Esophagus squamous epithelium (tissue), 4 donors: ENCODE measurements around the gene ENO4.

Source experiments
- POLR2A ChIP-seq, 4 donors: fragments of 450-650 bp; IDR thresholded peaks; one replicate each; pipeline ENCODE4 v1.6.1; 2017; ENCODE audit warnings: antibody characterized with exemption in 4 of 4, mild to moderate bottlenecking in 4 of 4, moderate library complexity in 3 of 4
- TF ChIP-seq, protein P1 (sequence below), 6 experiments: fragments of 450-650 bp in 4 of 6; fragments of 200-600 bp in 2 of 6; sonication (generic) in 2 of 6; IDR thresholded peaks; one replicate each; pipeline ENCODE4 v1.5.1; 2016 to 2019; ENCODE audit warnings: antibody characterized with exemption in 6 of 6, mild to moderate bottlenecking in 4 of 6, moderate library complexity in 4 of 6

DNA sequence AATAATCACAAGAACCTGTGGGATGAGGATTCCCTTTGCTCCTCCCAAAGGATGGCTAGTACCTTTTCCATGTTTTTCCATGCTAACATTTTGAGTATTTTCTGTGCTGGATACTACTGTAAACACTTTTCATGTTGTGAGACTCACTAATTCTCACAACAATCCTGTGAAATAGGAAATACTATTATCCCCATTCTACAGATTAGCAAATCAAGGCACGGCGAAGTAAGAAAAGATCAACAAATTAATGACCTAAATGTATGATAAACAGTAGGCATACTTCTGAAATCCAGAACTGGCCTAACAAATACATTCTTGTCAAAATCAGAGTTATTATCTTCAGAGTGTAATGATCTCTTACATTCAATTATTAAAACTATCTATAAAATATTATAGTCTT lies 69.3 kb downstream of the ENO4 start:
- TF ChIP-seq POLR2A (IDR thresholded peaks at IDR 0.05), result no peak
- TF ChIP-seq, protein P1, sequence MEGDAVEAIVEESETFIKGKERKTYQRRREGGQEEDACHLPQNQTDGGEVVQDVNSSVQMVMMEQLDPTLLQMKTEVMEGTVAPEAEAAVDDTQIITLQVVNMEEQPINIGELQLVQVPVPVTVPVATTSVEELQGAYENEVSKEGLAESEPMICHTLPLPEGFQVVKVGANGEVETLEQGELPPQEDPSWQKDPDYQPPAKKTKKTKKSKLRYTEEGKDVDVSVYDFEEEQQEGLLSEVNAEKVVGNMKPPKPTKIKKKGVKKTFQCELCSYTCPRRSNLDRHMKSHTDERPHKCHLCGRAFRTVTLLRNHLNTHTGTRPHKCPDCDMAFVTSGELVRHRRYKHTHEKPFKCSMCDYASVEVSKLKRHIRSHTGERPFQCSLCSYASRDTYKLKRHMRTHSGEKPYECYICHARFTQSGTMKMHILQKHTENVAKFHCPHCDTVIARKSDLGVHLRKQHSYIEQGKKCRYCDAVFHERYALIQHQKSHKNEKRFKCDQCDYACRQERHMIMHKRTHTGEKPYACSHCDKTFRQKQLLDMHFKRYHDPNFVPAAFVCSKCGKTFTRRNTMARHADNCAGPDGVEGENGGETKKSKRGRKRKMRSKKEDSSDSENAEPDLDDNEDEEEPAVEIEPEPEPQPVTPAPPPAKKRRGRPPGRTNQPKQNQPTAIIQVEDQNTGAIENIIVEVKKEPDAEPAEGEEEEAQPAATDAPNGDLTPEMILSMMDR (IDR thresholded peaks at IDR 0.05), result no peak
